Activated CD4-positive, alpha-beta T cell treated with anti-CD3 and anti-CD28 coated beads, Interleukin-2, amount 10 ng/mL, durations not matched to agents 7 days and 5 days (primary cell): Measurements from ENCODE around the gene UNC93A. TPM values are rescaled to one million over a fixed set of nuclear protein-coding genes. Genes with fewer than 3 reads are reported as not detected.
A peak's percentile ranks its signal among the peaks of the same experiment; 100 is the strongest.
"Not testable (repeated sequence)": the region's sequence is repeated elsewhere in the genome, so short reads cannot be mapped to it uniquely, and the experiment has no call there.

ENCODE experiments used
- CTCF ChIA-PET: fragments of 350-600 bp; sonication (Branson Sonifier 250); formaldehyde crosslinking; loops from one replicate; lab custom pipeline; 2021; ENCODE audit warnings: antibody characterized with exemption; lab: Charles Lee
- POLR2A ChIA-PET: fragments of 350-600 bp; sonication (Branson Sonifier 250); formaldehyde crosslinking; loops from one replicate; lab custom pipeline; 2021; ENCODE audit warnings: antibody characterized with exemption; lab: Charles Lee
- DNase-seq: peaks from one replicate; pipeline ENCODE4 v3.0.0-alpha.2; 2020
- H3K27ac Mint-ChIP-seq: one replicate; pipeline ENCODE4 v1.8.0; 2021; ENCODE audit warnings: mild to moderate bottlenecking, moderate library complexity, mixed read lengths
- H3K27me3 Mint-ChIP-seq: one replicate; pipeline ENCODE4 v1.8.0; 2021; ENCODE audit warnings: mixed read lengths
- H3K36me3 Mint-ChIP-seq: one replicate; pipeline ENCODE4 v1.8.0; 2021; ENCODE audit warnings: low read depth, mixed read lengths
- H3K4me1 Mint-ChIP-seq: one replicate; pipeline ENCODE4 v1.8.0; 2021; ENCODE audit warnings: mixed read lengths
- H3K4me3 Mint-ChIP-seq: one replicate; pipeline ENCODE4 v1.8.0; 2021; ENCODE audit warnings: mild to moderate bottlenecking, moderate library complexity, mixed read lengths
- H3K9me3 Mint-ChIP-seq: one replicate; pipeline ENCODE4 v1.8.0; 2021; ENCODE audit warnings: mixed read lengths
- total RNA-seq, 2 experiments: library from RNA; stranded (reverse); gene quantifications; one replicate each; pipeline ENCODE4 v1.2.3, GENCODE V29; 2021

The UNC93A gene
- total RNA-seq, 2 experiments from 2014 or later: not detected

- Mint-ChIP-seq H3K27ac (peak overlapping the region; percentile 90), H3K4me1 (peaks cover 26% of the 10 kb centered on the region), H3K4me3 (peak overlapping the region; percentile 62), H3K27me3 (peaks cover 39% of the 10 kb centered on the region), H3K9me3 (no peaks in the 10 kb centered on the region), H3K36me3 (no peaks in the 10 kb centered on the region)
- POLR2A ChIA-PET: no interaction called here
- peak; percentile 87 for DNase-seq
- CTCF ChIA-PET: interaction anchor here (0.7 to 1.3 kb wide), 5 partner anchors 15 to 402 kb away, joined by 3 read pairs; no protein-coding TSS in a partner anchor
Measured at GRCh38 chr6:167350731-167351655, 59.9 kb downstream of the UNC93A start.

- Mint-ChIP-seq H3K9me3 (no peaks in the 10 kb centered on the region), H3K36me3 (no peaks in the 10 kb centered on the region), H3K27me3 (peaks cover 38% of the 10 kb centered on the region), H3K27ac (peak overlapping the region; percentile 90), H3K4me3 (peak overlapping the region; percentile 62), H3K4me1 (peaks cover 26% of the 10 kb centered on the region)
- POLR2A ChIA-PET: no interaction called here
- CTCF ChIA-PET: interaction anchor here (0.7 to 1.3 kb wide), 5 partner anchors 9 to 403 kb away, joined by 3 read pairs; no protein-coding TSS in a partner anchor
- no peak for DNase-seq
Measured at GRCh38 chr6:167351656-167352345, 60.7 kb downstream of the UNC93A start.

GRCh38 chr6:167356874-167357273 lies 65.8 kb downstream of the UNC93A start:
- Mint-ChIP-seq H3K9me3 (no peaks in the 10 kb centered on the region), H3K36me3 (no peaks in the 10 kb centered on the region), H3K4me1 (peaks cover 6% of the 10 kb centered on the region), H3K27ac (no peak overlapping the region), H3K4me3 (no peak overlapping the region), H3K27me3 (peaks cover 28% of the 10 kb centered on the region)
- CTCF ChIA-PET: interaction anchor here (0.6 kb wide), 1 partner anchor 472 kb away, joined by 3 read pairs; no protein-coding TSS in a partner anchor
- DNase-seq: no peak
- POLR2A ChIA-PET: no interaction called here

GRCh38 chr6:167358394-167358793 lies 67.3 kb downstream of the UNC93A start:
- H3K36me3 Mint-ChIP-seq, H3K4me1 Mint-ChIP-seq, POLR2A ChIA-PET, DNase-seq, H3K4me3 Mint-ChIP-seq, CTCF ChIA-PET, H3K27ac Mint-ChIP-seq, H3K9me3 Mint-ChIP-seq: not testable (repeated sequence)
- H3K27me3 Mint-ChIP-seq: peaks cover 24% of the 10 kb centered on the region

- H3K4me3 Mint-ChIP-seq, DNase-seq, POLR2A ChIA-PET, CTCF ChIA-PET, H3K4me1 Mint-ChIP-seq, H3K36me3 Mint-ChIP-seq, H3K27ac Mint-ChIP-seq, H3K9me3 Mint-ChIP-seq: not testable (repeated sequence)
- peaks cover 17% of the 10 kb centered on the region for H3K27me3 Mint-ChIP-seq
Measured at GRCh38 chr6:167361170-167361569, 70.1 kb downstream of the UNC93A start.

Other genes starting within 250 kb of the UNC93A start
- 1 to 10 TPM; 6.7 to 7.4 TPM for gene CCR6, start 168.2 kb upstream of the UNC93A start, total RNA-seq
- gene GPR31, start 133.3 kb upstream of the UNC93A start, total RNA-seq: not detected
- not detected for gene TTLL2, start 33.8 kb downstream of the UNC93A start, total RNA-seq